Neural progenitor cell (in vitro differentiated cells): ENCODE data around the gene SPOCK1. TPM values are rescaled to one million over a fixed set of nuclear protein-coding genes. Genes with fewer than 3 reads are reported as not detected.

Experiments used
- DNase-seq: peaks from one replicate; pipeline ENCODE4 v3.0.0-alpha.2; 2016; ENCODE audit warnings: low spot score
- H2AFZ ChIP-seq: fragments of 200-600 bp; sonication (generic); replicated peaks from 2 replicates; pipeline ENCODE4 v1.6.1; 2016; ENCODE audit warnings: antibody characterized with exemption
- H3F3A ChIP-seq: fragments of 200-600 bp; sonication (generic); 2 replicates; pipeline ENCODE4 v1.6.1; 2016; ENCODE audit warnings: antibody characterized with exemption, low read depth
- H3K27ac ChIP-seq: fragments of 200-600 bp; sonication (generic); 2 replicates; pipeline ENCODE4 v1.5.1; 2016; ENCODE audit warnings: mild to moderate bottlenecking
- H3K27me3 ChIP-seq: fragments of 200-600 bp; sonication (generic); 2 replicates; pipeline ENCODE4 v1.6.1; 2016; ENCODE audit warnings: mild to moderate bottlenecking, moderate library complexity
- H3K36me3 ChIP-seq: fragments of 200-600 bp; sonication (generic); 2 replicates; pipeline ENCODE4 v1.5.1; 2016
- H3K4me1 ChIP-seq: fragments of 200-600 bp; sonication (generic); 2 replicates; pipeline ENCODE4 v1.6.1; 2016; ENCODE audit warnings: mixed run types
- H3K4me2 ChIP-seq: fragments of 200-600 bp; sonication (generic); 2 replicates; pipeline ENCODE4 v1.6.1; 2016
- H3K4me3 ChIP-seq: fragments of 200-600 bp; sonication (generic); 2 replicates; pipeline ENCODE4 v1.5.1; 2016
- H3K79me2 ChIP-seq: fragments of 200-600 bp; sonication (generic); 2 replicates; pipeline ENCODE4 v1.6.1; 2016; ENCODE audit warnings: low read depth
- H3K9ac ChIP-seq: fragments of 200-600 bp; sonication (generic); 2 replicates; pipeline ENCODE4 v1.6.1; 2016
- H3K9me3 ChIP-seq: fragments of 200-600 bp; sonication (generic); 2 replicates; pipeline ENCODE4 v1.5.1; 2016; ENCODE audit warnings: low read depth
- H4K20me1 ChIP-seq: fragments of 200-600 bp; sonication (generic); 2 replicates; pipeline ENCODE4 v1.6.1; 2016; ENCODE audit warnings: low read depth
- H3K27ac Mint-ChIP-seq: 3 replicates; pipeline ENCODE4 v1.8.0; 2021; ENCODE audit warnings: mixed read lengths
- H3K27me3 Mint-ChIP-seq: 2 replicates; pipeline ENCODE4 v1.8.0; 2022; ENCODE audit warnings: low read depth, mild to moderate bottlenecking, inconsistent platforms, moderate library complexity, mixed read lengths; ENCODE audit not compliant: insufficient read depth
- H3K36me3 Mint-ChIP-seq: 3 replicates; pipeline ENCODE4 v1.8.0; 2021; ENCODE audit warnings: mixed read lengths
- H3K4me1 Mint-ChIP-seq: 3 replicates; pipeline ENCODE4 v1.8.0; 2021; ENCODE audit warnings: mixed read lengths
- H3K4me3 Mint-ChIP-seq: 3 replicates; pipeline ENCODE4 v1.8.0; 2021; ENCODE audit warnings: mild to moderate bottlenecking, moderate library complexity, mixed read lengths
- H3K9me3 Mint-ChIP-seq: 3 replicates; pipeline ENCODE4 v1.8.0; 2020; ENCODE audit warnings: mixed read lengths
- EZH2 ChIP-seq: fragments of 200-600 bp; sonication (generic); IDR thresholded peaks from 2 replicates; pipeline ENCODE4 v1.6.1; 2017; ENCODE audit warnings: antibody characterized with exemption, mild to moderate bottlenecking, moderate library complexity
- EZH2phosphoT487 ChIP-seq: fragments of 200-600 bp; sonication (generic); IDR thresholded peaks from 2 replicates; pipeline ENCODE4 v1.6.1; 2017; ENCODE audit warnings: antibody characterized with exemption
- total RNA-seq: library from RNA; depleted of rRNA; stranded (reverse); fragments of >200 nt; gene quantifications from 2 replicates; pipeline ENCODE4 v1.2.3, GENCODE V29; 2015; ENCODE audit warnings: low replicate concordance
- TF ChIP-seq, protein P1 (sequence below): fragments of 200-600 bp; sonication (generic); IDR thresholded peaks from 2 replicates; pipeline ENCODE4 v1.5.1; 2017; ENCODE audit warnings: antibody characterized with exemption, mild to moderate bottlenecking

SPOCK1 gene
- total RNA-seq, 1 donor from 2014 or later = 6.9 TPM

GRCh38 chr5:137185193-137185592, 313.9 kb downstream of the SPOCK1 start:
- Mint-ChIP-seq H3K4me1 (peaks cover 31% of the 10 kb centered on the region), H3K4me3 (no peak overlapping the region)
- no peak overlapping the region for H3K4me2 ChIP-seq

DNA sequence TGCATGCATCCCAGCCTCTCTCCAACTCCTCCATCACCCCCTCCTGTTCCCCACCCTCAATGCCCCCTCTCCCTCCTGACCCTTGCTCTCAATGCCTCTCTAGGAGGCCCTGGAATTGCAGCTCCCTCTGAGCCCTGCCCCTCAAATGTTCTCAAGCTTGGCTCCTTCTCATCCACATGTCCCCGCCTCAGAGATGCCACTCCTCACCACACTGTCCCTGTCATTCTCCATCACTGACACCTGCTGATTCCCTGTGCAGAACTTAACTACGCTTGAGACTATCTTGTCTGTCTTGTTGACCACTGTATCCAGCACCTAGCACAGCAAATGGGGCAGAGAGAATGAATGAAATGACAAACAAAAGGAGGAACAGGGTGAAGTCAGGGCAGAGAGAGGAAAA, 314.4 kb downstream of the SPOCK1 start:
- H3K27ac Mint-ChIP-seq = no peak overlapping the region
- peaks cover 4% of the 10 kb centered on the region for H3K27me3 Mint-ChIP-seq
- TF ChIP-seq EZH2 = no peak
- TF ChIP-seq EZH2phosphoT487 = no peak
- TF ChIP-seq, protein P1, sequence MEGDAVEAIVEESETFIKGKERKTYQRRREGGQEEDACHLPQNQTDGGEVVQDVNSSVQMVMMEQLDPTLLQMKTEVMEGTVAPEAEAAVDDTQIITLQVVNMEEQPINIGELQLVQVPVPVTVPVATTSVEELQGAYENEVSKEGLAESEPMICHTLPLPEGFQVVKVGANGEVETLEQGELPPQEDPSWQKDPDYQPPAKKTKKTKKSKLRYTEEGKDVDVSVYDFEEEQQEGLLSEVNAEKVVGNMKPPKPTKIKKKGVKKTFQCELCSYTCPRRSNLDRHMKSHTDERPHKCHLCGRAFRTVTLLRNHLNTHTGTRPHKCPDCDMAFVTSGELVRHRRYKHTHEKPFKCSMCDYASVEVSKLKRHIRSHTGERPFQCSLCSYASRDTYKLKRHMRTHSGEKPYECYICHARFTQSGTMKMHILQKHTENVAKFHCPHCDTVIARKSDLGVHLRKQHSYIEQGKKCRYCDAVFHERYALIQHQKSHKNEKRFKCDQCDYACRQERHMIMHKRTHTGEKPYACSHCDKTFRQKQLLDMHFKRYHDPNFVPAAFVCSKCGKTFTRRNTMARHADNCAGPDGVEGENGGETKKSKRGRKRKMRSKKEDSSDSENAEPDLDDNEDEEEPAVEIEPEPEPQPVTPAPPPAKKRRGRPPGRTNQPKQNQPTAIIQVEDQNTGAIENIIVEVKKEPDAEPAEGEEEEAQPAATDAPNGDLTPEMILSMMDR = no peak

More at GRCh38 chr5:137185193-137185592, 313.9 kb downstream of the SPOCK1 start:
- H2AFZ ChIP-seq = no peak overlapping the region
- no peak overlapping the region for H3K9ac ChIP-seq
- Mint-ChIP-seq H3K9me3 (no peaks in the 10 kb centered on the region), H3K27ac (no peak overlapping the region), H3K27me3 (peaks cover 4% of the 10 kb centered on the region), H3K36me3 (no peaks in the 10 kb centered on the region)
- no peaks in the 10 kb centered on the region for H3K9me3 ChIP-seq
- peaks cover 8% of the 10 kb centered on the region for H3F3A ChIP-seq
- TF ChIP-seq EZH2 = no peak
- no peak for TF ChIP-seq EZH2phosphoT487
- TF ChIP-seq, protein P1 = no peak
- DNase-seq = no peak
- no peaks in the 10 kb centered on the region for H3K79me2 ChIP-seq
- H3K36me3 ChIP-seq = no peaks in the 10 kb centered on the region
- H3K27me3 ChIP-seq = no peaks in the 10 kb centered on the region
- H3K4me1 ChIP-seq = peaks cover 35% of the 10 kb centered on the region
- H4K20me1 ChIP-seq = no peaks in the 10 kb centered on the region
- H3K27ac ChIP-seq = no peak overlapping the region
- H3K4me3 ChIP-seq = no peak overlapping the region

DNA sequence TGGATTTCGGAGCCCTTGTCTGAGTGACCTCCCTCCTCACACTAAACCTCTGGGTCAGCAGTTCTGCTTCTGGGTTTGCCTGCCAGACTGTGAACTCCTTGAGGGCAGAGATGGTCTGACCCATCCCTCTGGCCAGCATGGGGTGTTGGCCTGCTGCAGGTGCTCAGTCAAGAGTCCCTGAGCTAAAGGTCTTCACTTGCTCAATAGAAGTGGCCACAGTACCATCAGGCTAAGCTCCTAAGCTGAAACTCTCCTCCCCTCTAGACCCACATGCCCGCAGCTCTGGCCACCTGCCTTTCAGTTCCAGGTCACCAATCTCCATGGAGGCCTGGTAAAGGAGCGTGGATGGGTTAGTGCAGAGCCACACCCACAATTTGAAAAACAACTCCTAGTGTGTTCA, 316.6 kb downstream of the SPOCK1 start:
- Histone ChIP-seq H3F3A (peaks cover 8% of the 10 kb centered on the region), H3K9me3 (no peaks in the 10 kb centered on the region), H3K4me2 (no peak overlapping the region), H3K27ac (no peak overlapping the region), H3K36me3 (no peaks in the 10 kb centered on the region), H4K20me1 (no peaks in the 10 kb centered on the region), H3K9ac (no peak overlapping the region), H2AFZ (no peak overlapping the region), H3K4me3 (no peak overlapping the region), H3K27me3 (no peaks in the 10 kb centered on the region), H3K4me1 (peaks cover 52% of the 10 kb centered on the region), H3K79me2 (no peaks in the 10 kb centered on the region)
- peak; percentile 56 for DNase-seq
- TF ChIP-seq, protein P1 = no peak
- no peak for TF ChIP-seq EZH2
- no peak for TF ChIP-seq EZH2phosphoT487
- H3K9me3 Mint-ChIP-seq = no peaks in the 10 kb centered on the region
- H3K4me1 Mint-ChIP-seq = peaks cover 33% of the 10 kb centered on the region
- H3K36me3 Mint-ChIP-seq = no peaks in the 10 kb centered on the region
- no peak overlapping the region for H3K27ac Mint-ChIP-seq
- H3K4me3 Mint-ChIP-seq = no peak overlapping the region
- H3K27me3 Mint-ChIP-seq = peaks cover 3% of the 10 kb centered on the region

More for the DNA sequence above, 314.4 kb downstream of the SPOCK1 start:
- Histone ChIP-seq H2AFZ (no peak overlapping the region), H3K27ac (no peak overlapping the region), H4K20me1 (no peaks in the 10 kb centered on the region), H3F3A (peaks cover 8% of the 10 kb centered on the region), H3K9ac (no peak overlapping the region), H3K79me2 (no peaks in the 10 kb centered on the region), H3K9me3 (no peaks in the 10 kb centered on the region), H3K4me2 (no peak overlapping the region), H3K4me1 (peaks cover 35% of the 10 kb centered on the region), H3K4me3 (no peak overlapping the region), H3K27me3 (no peaks in the 10 kb centered on the region), H3K36me3 (no peaks in the 10 kb centered on the region)
- Mint-ChIP-seq H3K4me1 (peaks cover 31% of the 10 kb centered on the region), H3K36me3 (no peaks in the 10 kb centered on the region), H3K4me3 (peak overlapping the region; percentile 12), H3K9me3 (no peaks in the 10 kb centered on the region)
- DNase-seq = no peak
